Ishikawa (cell line): ENCODE measurements around the gene GLA.

ENCODE experiments used
- NFIC ChIP-seq: IDR thresholded peaks from 2 replicates; pipeline ENCODE4 v1.6.1; 2012
- REST ChIP-seq: IDR thresholded peaks from 2 replicates; pipeline ENCODE4 v1.6.1; 2012; ENCODE audit warnings: low read depth, mild to moderate bottlenecking

- TF ChIP-seq NFIC (no peak), REST (no peak)
Observed at GRCh38 chrX:101450961-101451360, 43.2 kb upstream of the GLA start.
